Endothelial cell of umbilical vein (primary cell): ENCODE measurements around the gene MAP3K15. TPM values are rescaled to one million over a fixed set of nuclear protein-coding genes. Genes with fewer than 3 reads are reported as not detected.

Source experiments
- BruUV-seq: library from RNA; stranded (reverse); fragments of 400-500 nt; replicated peaks from 2 replicates; lab custom pipeline; 2021; lab: Mats Ljungman, UMichigan
- CTCF ChIA-PET: fragments of 300-600, 350-600 bp; sonication (Branson Sonifier 250); formaldehyde crosslinking; loops from one replicate; lab custom pipeline; 2021; ENCODE audit warnings: antibody characterized with exemption, inconsistent platforms; lab: Charles Lee
- POLR2A ChIA-PET: fragments of 300-600, 350-600 bp; sonication (Branson Sonifier 250); formaldehyde crosslinking; loops from one replicate; lab custom pipeline; 2021; ENCODE audit warnings: antibody characterized with exemption, inconsistent platforms; lab: Charles Lee
- DNase-seq: peaks from one replicate; pipeline ENCODE4 v3.0.0-alpha.2; 2011; ENCODE audit warnings: low read depth, low spot score
- FAIRE-seq: peaks from 2 replicates; lab custom pipeline; 2011; peaks lifted over from hg19 to GRCh38; lab: Jason Lieb, UNC
- H2AFZ ChIP-seq: 2 replicates; pipeline ENCODE4 v1.6.0; 2012; ENCODE audit warnings: low read depth, low read length, control low read depth, inconsistent platforms
- H3K27ac ChIP-seq: 2 replicates; pipeline ENCODE4 v1.5.1; 2011; ENCODE audit warnings: low read depth, mild to moderate bottlenecking, control low read depth, low read length, moderate library complexity; ENCODE audit not compliant: insufficient read depth
- H3K27me3 ChIP-seq, 2 experiments: 2 replicates each; pipeline versions ENCODE4 v1.6.0 to v1.6.1; 2011; ENCODE audit warnings: low read length in 2 of 2, mixed read lengths in 1 of 2; ENCODE audit not compliant: control insufficient read depth in 2 of 2, insufficient read depth in 2 of 2
- H3K36me3 ChIP-seq, 2 experiments: 2 replicates in 1 of 2; 3 replicates in 1 of 2; pipeline ENCODE4 v1.5.1; 2011; ENCODE audit warnings: low read length in 2 of 2, mild to moderate bottlenecking in 1 of 2, moderate library complexity in 1 of 2; ENCODE audit not compliant: control insufficient read depth in 2 of 2, insufficient read depth in 2 of 2; ENCODE audit errors: extremely low read depth in 1 of 2
- H3K4me1 ChIP-seq: 3 replicates; pipeline ENCODE4 v1.5.1; 2011; ENCODE audit warnings: mild to moderate bottlenecking, low read length; ENCODE audit not compliant: control insufficient read depth, insufficient read depth; ENCODE audit errors: extremely low read depth
- H3K4me2 ChIP-seq: 2 replicates; pipeline ENCODE4 v1.6.1; 2011; ENCODE audit warnings: low read length, control low read depth, mixed read lengths; ENCODE audit not compliant: insufficient read depth
- H3K4me3 ChIP-seq, 3 experiments: fragments of 200-600 bp in 1 of 3; sonication (generic), shearing (Covaris generic) in 1 of 3; replicated peaks in 1 of 3; 2 replicates each; pipeline ENCODE4 v1.5.1; 2011 to 2016; ENCODE audit warnings: control low read depth in 3 of 3, low read length in 3 of 3, mild to moderate bottlenecking in 2 of 3, inconsistent platforms in 1 of 3, low read depth in 1 of 3, moderate library complexity in 1 of 3; ENCODE audit not compliant: insufficient read depth in 1 of 3
- H3K79me2 ChIP-seq: 2 replicates; pipeline ENCODE4 v1.6.0; 2012; ENCODE audit warnings: low read length, inconsistent platforms; ENCODE audit not compliant: control insufficient read depth, insufficient read depth
- H3K9ac ChIP-seq: replicated peaks from 2 replicates; pipeline ENCODE3; 2011; ENCODE audit warnings: low read length, control low read depth; ENCODE audit not compliant: insufficient read depth; ENCODE audit errors: extremely low read depth
- H3K9me1 ChIP-seq: replicated peaks from 3 replicates; pipeline ENCODE4 v1.6.0; 2011; ENCODE audit warnings: mild to moderate bottlenecking, low read length; ENCODE audit not compliant: control insufficient read depth, insufficient read depth; ENCODE audit errors: extremely low read depth
- H3K9me3 ChIP-seq: replicated peaks from 2 replicates; pipeline ENCODE4 v1.5.1; 2012; ENCODE audit warnings: low read length, inconsistent platforms; ENCODE audit not compliant: control insufficient read depth, insufficient read depth
- H4K20me1 ChIP-seq: replicated peaks from 2 replicates; pipeline ENCODE3; 2011; ENCODE audit warnings: mild to moderate bottlenecking, low read length; ENCODE audit not compliant: control insufficient read depth, insufficient read depth; ENCODE audit errors: extremely low read depth
- CTCF ChIP-seq, 2 donors: IDR thresholded peaks; 1 replicate in 1 of 2; 2 replicates in 1 of 2; pipeline ENCODE4 v1.5.1; 2011; ENCODE audit warnings: low read length in 2 of 2, mild to moderate bottlenecking in 2 of 2, moderate library complexity in 2 of 2, control low read depth in 1 of 2, inconsistent platforms in 1 of 2, low read depth in 1 of 2; ENCODE audit not compliant: insufficient read depth in 1 of 2; ENCODE audit errors: extremely low read depth in 1 of 2
- EZH2 ChIP-seq: IDR thresholded peaks from 2 replicates; pipeline ENCODE4 v1.6.1; 2012; ENCODE audit warnings: borderline replicate concordance, low read depth, mild to moderate bottlenecking, moderate library complexity, low read length, inconsistent platforms; ENCODE audit not compliant: severe bottlenecking
- FOS ChIP-seq: IDR thresholded peaks from 2 replicates; pipeline ENCODE4 v1.6.1; 2011; ENCODE audit warnings: mild to moderate bottlenecking, low read length, moderate library complexity, borderline replicate concordance; ENCODE audit not compliant: insufficient read depth
- GATA2 ChIP-seq: IDR thresholded peaks from 2 replicates; pipeline ENCODE4 v1.7.0; 2011; ENCODE audit warnings: low read depth, mild to moderate bottlenecking, moderate library complexity, mixed read lengths, low read length; ENCODE audit not compliant: insufficient read length, insufficient read depth
- JUN ChIP-seq: IDR thresholded peaks from 2 replicates; pipeline ENCODE4 v1.6.1; 2011; ENCODE audit warnings: borderline replicate concordance, low read depth; ENCODE audit not compliant: insufficient read length, insufficient read depth
- MAX ChIP-seq: IDR thresholded peaks from 2 replicates; pipeline ENCODE4 v1.6.1; 2011; ENCODE audit not compliant: insufficient read depth, insufficient read length
- MYC ChIP-seq: IDR thresholded peaks from one replicate; pipeline ENCODE4 v1.6.1; 2011; ENCODE audit warnings: mild to moderate bottlenecking, low read depth, low read length
- POLR2A ChIP-seq: IDR thresholded peaks from 2 replicates; pipeline ENCODE4 v1.6.1; 2012; ENCODE audit warnings: low read depth, mild to moderate bottlenecking, control low read depth, low read length
- POLR2AphosphoS5 ChIP-seq: IDR thresholded peaks from 2 replicates; pipeline ENCODE4 v1.6.1; 2012; ENCODE audit warnings: low read depth, mild to moderate bottlenecking, control low read depth, low read length, moderate library complexity; ENCODE audit not compliant: insufficient read depth
- dilution Hi-C: fragments of 300-500 bp; cut with MboI; formaldehyde crosslinking; loops from one replicate; pipeline ENCODE4 v1.15.0; 2019; ENCODE audit warnings: low sequenced_read_pairs; ENCODE audit not compliant: extremely low pct_ligation_motif_present
- intact Hi-C: fragments of 100-400 bp; cut with micrococcal nuclease; formaldehyde crosslinking; loops from one replicate; pipeline ENCODE4 v1.10.0; 2022
- polyA plus RNA-seq, 4 experiments: library from polyadenylated mRNA; depleted of rRNA in 3 of 4; stranded (reverse) in 3 of 4; unstranded in 1 of 4; fragments of >200 nt; gene quantifications; 2 replicates each; pipeline versions ENCODE4 v1.2.1 to v1.2.3, GENCODE V29; 2011 to 2012; ENCODE audit warnings: missing spikeins in 1 of 4
- total RNA-seq: library from RNA; stranded (reverse); gene quantifications from 2 replicates; pipeline ENCODE4 v1.2.3, GENCODE V29; 2021

The MAP3K15 gene
- total and polyA plus RNA-seq, 2 donors (not counting 3 experiments of a cell fraction or from before 2014, with no cell fraction given): 0.01 to 0.09 TPM

GRCh38 chrX:19443869-19444526, 71.3 kb downstream of the MAP3K15 start:
- Histone ChIP-seq H3K4me1 (no peaks in the 10 kb centered on the region), H3K79me2 (no peaks in the 10 kb centered on the region), H3K9me1 (no peaks in the 10 kb centered on the region), H3K9ac (no peak overlapping the region), H3K27me3 (no peaks in the 10 kb centered on the region), H3K4me3 (no peak overlapping the region), H2AFZ (no peak overlapping the region), H3K4me2 (no peak overlapping the region), H4K20me1 (no peaks in the 10 kb centered on the region), H3K27ac (no peak overlapping the region), H3K9me3 (no peaks in the 10 kb centered on the region), H3K36me3 (no peaks in the 10 kb centered on the region)
- FAIRE-seq (no peak), DNase-seq (no peak)
- dilution Hi-C loops: no loop called here
- CTCF ChIA-PET: no interaction called here
- no peak for TF ChIP-seq CTCF (IDR thresholded peaks at IDR 0.05; ENCODE audit: extremely low read depth in 1 of 2, insufficient read depth in 1 of 2, low read depth in 1 of 2, low read length in 2 of 2)
- TF ChIP-seq FOS: no peak
- no peak for TF ChIP-seq GATA2
- no peak for TF ChIP-seq JUN
- no peak for TF ChIP-seq MAX
- TF ChIP-seq EZH2: no peak
- TF ChIP-seq MYC: no peak
- TF ChIP-seq POLR2AphosphoS5: no peak
- no peak for TF ChIP-seq POLR2A
- intact Hi-C loops: no loop called here
- POLR2A ChIA-PET: no interaction called here
- BruUV-seq: no TSS peak
